Muscle of back (tissue), 11 donors: ENCODE data around the gene ZFYVE28. TPM values are rescaled to one million over a fixed set of nuclear protein-coding genes. Genes with fewer than 3 reads are reported as not detected.

Experiments
- DNase-seq, 3 donors: peaks; one replicate each; pipeline versions ENCODE4 v3.0.0 to v3.0.0-alpha.2; 2013
- polyA plus RNA-seq, 10 donors: library from polyadenylated mRNA; unstranded; fragments of 120-200 nt; gene quantifications; one replicate each; pipeline ENCODE4 v1.2.1, GENCODE V29; 2013; ENCODE audit not compliant: insufficient read length in 10 of 10

The ZFYVE28 gene
- polyA plus RNA-seq, 10 donors = 0.67 to 3.4 (median 1.7) TPM

GRCh38 chr4:2428496-2429213 is 10.2 kb upstream of the ZFYVE28 start:
- no peak for DNase-seq

GRCh38 chr4:2427383-2428334 is 9.2 kb upstream of the ZFYVE28 start:
- no peak for DNase-seq

DNA sequence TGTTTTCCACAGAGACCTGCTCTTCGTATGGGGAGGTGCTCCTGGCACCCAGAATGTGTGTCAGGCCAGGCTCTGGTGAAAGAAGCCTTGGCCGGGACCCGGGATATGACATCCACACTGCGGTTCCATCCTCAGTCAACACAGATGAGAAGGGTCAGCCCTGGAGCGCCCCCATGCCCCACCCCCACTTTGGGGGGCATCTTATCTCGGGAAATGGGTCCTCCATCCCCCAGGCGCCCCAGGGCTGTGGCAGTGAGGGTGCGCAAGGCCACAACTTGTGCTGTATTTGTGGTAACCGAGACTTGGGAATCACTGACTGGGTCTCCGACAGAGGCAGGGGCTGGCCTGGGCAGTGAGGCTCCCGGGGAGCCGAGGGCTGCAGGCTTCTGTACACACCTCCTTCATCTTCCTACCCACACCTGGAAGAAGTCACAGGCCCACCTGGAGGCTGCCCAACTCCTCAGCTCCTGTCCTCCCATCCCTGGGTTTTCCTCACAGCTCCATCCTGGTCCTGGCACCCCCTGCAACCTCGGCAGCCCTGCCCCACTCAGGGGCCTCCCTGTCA is 8.3 kb upstream of the ZFYVE28 start:
- DNase-seq = no peak

- no peak for DNase-seq
Measured at GRCh38 chr4:2426069-2426397, 7.6 kb upstream of the ZFYVE28 start.

DNA sequence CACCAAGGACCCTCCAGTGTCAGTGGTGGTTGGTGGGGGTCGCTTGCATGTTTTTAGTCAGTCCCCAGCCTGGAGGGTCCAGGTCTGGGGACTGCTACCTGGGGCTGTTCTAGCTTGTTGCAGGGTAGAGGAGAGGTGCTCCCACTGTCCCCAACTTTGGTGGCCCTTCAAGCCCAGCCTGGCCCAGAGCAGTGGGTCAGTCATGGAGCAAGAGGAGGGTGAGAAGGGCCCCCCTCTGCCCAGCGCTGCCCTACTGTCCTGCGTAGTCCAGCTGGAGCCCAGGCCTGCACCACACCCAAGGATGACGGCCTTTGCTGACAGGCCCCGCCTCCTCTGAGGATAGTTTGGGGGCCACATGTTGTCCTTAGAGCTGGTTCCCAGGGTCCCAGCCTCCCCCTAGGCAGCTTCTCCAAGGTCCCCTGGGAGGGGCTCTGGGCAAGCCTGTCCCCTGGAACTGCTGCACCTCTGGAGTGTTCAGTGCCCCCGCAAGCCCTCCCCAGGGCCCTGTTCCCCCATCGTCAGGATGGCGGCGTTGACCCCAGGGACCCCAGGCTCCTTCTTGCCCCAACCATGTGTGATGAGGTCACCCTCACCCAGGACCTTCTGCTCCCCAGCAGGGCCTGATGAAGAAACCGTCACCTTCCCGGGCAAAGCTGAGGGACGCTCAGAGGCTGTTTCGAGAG is 7.1 kb upstream of the ZFYVE28 start:
- DNase-seq = no peak

DNA sequence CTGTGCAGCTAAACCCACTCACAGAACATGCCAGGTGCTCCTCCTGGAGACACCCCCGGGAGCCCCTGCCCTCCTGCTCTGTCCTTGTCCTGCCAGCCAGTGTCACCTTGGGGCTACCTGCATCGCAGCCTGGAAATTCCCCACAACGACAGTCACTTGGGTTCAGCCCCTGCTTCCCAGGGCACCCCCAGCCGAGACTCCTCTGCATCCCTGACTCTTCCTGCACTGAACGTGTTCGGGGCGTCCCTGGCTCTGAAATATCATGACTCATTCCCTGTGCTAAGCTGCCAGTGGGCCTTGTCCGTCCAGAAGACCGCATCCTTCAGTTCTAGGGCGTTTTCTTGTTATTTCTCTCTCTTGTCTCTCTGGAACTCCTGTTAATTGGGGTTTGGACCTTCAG is 6.1 kb upstream of the ZFYVE28 start:
- no peak for DNase-seq

- DNase-seq = no peak
Measured at GRCh38 chr4:2423695-2424094, 5.2 kb upstream of the ZFYVE28 start.

GRCh38 chr4:2423066-2423465 is 4.6 kb upstream of the ZFYVE28 start:
- DNase-seq = no peak

DNA sequence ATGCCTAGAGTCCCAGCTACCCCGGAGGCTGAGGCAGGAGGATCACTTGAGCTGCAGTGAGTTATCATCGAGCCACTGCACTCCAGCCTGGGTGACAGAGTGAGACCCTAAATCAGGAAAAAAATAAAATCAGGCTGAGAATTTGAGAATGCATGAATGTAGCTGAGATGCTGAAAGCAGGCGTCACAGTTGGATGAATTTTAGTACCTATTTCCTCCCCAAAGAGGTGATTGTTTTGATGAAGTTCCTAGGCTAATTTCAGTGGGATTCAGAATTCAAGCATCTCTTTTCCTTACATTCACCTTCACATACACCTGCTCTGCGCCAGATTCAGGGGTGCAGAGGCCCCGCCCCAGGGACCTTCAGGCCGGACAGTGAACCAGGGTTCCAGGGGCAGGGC is 3.5 kb upstream of the ZFYVE28 start:
- no peak for DNase-seq

- DNase-seq = no peak
Measured at GRCh38 chr4:2419814-2420213, 1.4 kb upstream of the ZFYVE28 start.

GRCh38 chr4:2418650-2419571 is 466 bp upstream of the ZFYVE28 start, which contains the start of gene CFAP99:
Gene CFAP99, plus strand, starts transcription at chr4:2418955.
- peak; percentile 89 to 96 (median 94) for DNase-seq

DNA sequence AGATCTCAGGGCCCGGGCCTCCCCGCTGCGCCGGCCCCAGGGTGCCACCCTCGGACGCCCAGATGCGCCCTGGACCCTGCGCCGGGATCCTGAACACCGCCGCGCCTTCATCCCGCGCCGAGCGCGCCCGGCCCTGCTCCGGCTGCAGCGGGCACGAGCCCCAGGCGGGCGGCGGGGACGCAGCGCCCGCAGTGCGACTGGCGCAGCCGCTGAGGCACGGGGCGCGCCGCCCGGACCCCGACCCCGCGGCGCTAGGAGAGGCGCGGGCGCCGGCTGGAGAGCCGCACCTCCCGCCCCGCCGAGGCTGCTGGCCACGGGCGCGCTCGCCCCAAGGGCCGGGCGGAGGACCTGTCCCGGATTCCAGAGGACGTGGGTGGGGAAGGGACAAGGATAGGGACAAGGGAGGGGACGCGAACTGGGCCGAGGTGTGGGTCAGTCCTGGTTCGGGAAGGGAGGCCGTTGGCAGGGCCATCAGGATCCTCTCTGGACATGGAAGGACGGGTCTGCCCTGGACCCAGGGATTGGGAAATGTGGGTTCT is 1.1 kb downstream of the ZFYVE28 start:
- DNase-seq = peak in 1 of 3 donors; percentile 47

DNA sequence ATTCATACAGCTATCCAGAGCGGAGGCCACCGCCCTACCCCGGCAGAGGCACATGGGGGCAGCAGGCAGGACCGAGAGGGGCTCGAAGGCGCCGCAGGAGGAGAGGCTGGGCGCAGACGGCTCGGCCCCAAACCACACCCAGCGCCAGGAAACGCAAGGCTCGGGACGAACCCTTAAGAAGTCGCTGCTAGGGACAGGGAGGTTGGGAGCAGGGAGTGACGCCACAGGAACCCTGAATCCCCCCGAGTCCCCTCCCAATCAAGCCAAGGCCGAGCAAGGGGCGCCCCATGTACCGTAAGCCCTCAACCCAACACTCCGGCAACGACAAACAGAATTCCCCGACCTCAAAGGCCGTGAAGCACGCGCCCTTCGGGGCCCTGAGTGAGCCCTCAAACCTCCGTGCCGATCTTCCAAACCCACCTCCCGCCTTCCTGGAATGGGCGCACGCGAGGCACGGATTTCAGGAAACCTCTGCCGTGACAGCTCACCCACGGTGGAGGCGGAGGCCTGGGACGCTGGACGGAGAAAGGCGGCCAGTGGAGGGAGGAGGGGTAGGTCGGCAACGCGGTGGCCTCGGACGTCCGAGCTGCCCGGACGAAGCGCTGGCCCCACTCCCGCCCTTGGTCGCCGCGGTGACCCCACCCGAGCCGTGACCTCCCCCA is 1.8 kb downstream of the ZFYVE28 start:
- peak in 1 of 3 donors; percentile 52 for DNase-seq

GRCh38 chr4:2415881-2416563 is 2.4 kb downstream of the ZFYVE28 start:
- DNase-seq = no peak

GRCh38 chr4:2415213-2415612 is 3.2 kb downstream of the ZFYVE28 start:
- no peak for DNase-seq

GRCh38 chr4:2413821-2414610 is 4.4 kb downstream of the ZFYVE28 start:
- no peak for DNase-seq

DNA sequence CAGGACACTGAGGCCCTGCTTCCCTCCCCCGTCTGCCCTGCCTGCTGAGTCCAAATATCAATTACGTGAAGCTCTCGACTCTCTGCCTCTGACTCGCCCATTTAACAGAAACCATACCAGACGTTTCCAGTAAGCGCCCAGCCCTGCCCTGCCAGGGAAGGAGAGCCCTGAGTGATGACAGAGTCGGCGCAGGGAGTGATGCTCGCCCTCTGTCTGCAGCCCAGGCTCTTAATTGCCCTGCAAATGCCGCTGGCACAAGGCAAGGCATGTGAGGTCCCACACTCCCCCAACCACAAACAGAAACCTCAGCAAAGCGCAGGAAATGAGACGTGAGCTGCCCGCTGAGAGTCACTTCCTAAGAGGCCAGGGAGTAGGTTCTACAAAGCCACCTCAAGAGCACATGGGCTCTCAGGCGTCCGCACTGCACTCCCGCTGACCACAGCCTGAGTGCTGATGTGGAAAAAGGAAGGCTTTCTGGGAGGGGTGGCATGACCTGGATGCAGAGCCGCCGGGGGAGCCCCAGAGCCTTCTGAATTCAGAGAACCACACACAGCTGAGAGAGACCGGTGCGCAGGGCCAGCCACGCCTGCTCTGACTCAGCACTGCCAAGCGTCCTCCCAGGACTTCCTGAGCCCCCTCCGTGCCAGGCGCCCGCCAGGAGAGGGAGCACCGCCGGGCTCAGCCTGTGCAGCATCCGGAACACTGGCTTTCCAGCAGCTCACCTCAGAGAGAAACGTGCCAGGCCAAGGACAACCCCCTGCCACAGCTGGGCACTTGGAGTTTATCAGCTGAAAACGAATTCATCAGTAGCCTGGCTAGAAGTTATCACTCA is 5.3 kb downstream of the ZFYVE28 start:
- DNase-seq = peak in 2 of 3 donors; percentile 63 to 67

- DNase-seq = no peak
Measured at GRCh38 chr4:2412534-2412884, 5.9 kb downstream of the ZFYVE28 start.
